Activated CD4-positive, CD25-positive, alpha-beta regulatory T cell treated with anti-CD3 and anti-CD28 coated beads, Interleukin-2, amount 50 U/mL, for 72 hours (primary cell): Measurements from ENCODE around the gene KCNIP2.

Source experiments
- DNase-seq: peaks from one replicate; pipeline ENCODE4 v3.0.0; 2021

The KCNIP2 gene

GRCh38 chr10:101850749-101851148 is 7.1 kb upstream of the KCNIP2 start:
- DNase-seq: no peak

- DNase-seq: no peak
Observed at GRCh38 chr10:101848894-101849351, 5.3 kb upstream of the KCNIP2 start.

- no peak for DNase-seq
Observed at GRCh38 chr10:101848408-101848807, 4.8 kb upstream of the KCNIP2 start.

DNA sequence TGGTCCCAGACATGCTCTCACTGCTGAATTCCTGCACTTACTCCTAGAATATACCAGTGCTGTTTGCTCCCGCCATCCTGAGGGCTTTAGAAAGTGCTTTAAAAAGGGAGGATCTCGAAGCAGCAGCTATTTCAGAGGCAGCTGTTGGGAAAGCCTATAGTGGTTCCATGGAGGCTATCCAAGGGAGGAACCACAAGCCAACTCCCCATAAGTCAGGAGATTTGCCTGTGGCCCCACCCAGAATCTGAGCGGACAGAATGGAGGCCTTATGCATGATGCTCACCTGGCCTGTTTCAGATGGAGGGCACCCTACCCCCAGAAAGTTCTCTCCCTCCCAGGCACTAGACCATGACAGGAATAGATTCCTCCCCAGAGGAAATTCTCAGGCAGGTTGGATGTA is 2.3 kb upstream of the KCNIP2 start:
- no peak for DNase-seq

DNA sequence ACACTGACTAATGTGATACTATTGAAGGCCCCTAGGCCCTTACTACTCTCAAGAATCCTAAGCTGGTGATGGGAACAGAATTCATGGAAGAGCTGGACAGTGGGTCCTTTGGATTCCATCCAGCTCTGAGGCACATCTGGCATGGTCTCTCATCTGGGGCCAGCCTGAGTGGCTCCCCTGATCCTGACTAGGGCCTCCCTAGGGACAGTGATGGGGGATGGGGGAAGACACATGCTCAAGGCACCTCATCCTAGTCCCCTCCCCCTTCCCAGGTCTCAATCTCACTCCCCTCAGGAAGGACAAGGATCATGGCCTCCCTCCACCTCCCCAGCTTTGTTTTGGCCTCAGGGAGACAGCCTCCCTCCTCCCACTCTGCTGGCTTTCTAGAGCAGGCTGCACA is 1.8 kb downstream of the KCNIP2 start:
- DNase-seq: no peak

DNA sequence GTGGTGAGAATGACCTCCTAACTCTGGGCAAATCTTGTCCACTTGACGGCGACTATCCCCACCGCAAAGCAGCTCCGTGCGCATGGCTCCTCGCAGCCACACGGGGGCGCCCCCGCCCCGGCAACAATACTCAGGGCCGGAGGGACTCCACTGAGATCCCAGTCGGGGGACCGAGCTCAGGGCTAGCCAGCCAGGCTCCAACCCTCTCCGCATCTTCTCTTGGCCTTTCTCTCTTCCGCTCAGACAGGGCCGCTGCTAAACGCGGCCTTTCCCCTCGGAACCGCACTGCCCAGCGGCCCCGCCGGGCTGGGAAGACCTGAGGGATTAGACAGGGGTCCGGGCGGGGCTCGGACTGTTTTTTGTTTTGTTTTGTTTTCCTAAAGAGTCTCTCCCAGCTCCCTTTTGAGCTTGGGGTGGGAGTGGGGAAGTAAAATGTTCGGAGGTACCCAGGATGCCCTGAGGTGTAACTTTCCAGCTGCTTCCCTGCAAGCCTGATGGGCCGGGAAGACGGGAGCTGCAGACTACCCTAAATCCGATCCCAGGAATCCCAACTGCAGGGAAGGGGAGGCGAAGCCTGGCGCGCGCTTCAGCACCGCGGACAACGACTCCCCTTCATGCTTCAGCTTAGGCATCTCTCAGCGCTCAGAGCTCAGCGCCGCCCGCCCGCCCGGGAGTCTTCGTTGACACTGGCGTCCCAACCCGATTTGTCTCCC is 2.7 kb downstream of the KCNIP2 start:
- DNase-seq: peak; percentile 83

GRCh38 chr10:101840102-101840684 is 3.4 kb downstream of the KCNIP2 start:
- no peak for DNase-seq

DNA sequence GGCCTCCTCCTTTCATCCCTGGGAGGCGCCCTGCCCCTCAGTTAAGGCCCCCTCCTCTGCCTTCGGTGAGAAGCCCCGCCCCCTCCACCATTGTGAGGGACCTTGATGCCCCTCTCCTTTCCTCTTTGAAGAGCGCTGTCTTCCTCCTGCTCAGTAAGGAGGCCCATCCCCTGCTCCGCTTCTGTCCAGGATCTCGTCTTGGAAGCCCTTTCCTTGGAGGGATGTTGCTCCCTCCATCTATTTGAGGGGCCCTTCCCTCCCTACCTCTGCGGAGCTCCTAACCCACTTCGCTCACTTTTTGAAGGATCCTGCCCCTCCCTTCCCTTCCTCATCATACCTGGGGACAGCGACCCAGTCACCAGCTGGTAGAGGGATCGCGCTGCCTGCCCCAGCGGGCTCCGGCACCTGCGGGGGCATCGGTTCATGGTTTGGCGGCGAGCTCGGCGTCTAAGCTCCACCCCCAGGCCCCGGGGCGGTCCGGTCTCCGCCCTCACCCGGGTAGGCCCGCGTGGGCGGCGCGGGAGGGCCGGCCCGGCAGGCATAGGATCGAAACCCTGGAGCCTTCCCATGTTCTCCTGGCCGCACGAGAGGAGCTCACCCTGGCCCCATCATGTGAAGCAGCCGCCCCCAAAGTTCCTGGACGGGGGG is 4.1 kb downstream of the KCNIP2 start:
- DNase-seq: peak; percentile 75

GRCh38 chr10:101839002-101839401 is 4.6 kb downstream of the KCNIP2 start:
- DNase-seq: no peak

DNA sequence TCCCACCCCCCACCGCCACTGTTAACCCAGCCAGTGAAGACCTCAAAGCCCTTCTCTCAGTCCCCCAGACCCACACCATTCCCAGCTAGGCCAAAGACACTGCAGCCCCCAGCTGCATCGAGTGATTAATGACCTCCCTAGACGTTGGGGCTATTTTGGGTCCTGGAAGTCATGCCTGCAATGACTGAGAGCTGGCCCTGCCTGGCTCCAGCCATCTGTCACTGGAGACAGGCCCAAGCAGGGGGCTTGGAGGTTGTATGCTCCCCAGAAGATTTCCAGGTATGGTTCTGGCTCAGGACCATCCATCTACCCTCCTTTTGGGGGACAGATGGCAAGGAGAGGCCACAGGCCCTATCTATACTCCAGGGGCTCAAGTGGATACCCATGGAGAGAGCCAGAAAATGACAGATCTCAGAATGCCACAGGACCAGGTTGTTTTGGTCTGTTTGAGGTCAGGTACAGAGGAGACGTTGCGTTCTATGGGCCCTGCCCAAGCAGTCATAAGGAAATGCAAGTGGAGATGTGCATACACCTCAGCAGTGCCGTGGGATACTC is 5.1 kb downstream of the KCNIP2 start:
- no peak for DNase-seq

DNA sequence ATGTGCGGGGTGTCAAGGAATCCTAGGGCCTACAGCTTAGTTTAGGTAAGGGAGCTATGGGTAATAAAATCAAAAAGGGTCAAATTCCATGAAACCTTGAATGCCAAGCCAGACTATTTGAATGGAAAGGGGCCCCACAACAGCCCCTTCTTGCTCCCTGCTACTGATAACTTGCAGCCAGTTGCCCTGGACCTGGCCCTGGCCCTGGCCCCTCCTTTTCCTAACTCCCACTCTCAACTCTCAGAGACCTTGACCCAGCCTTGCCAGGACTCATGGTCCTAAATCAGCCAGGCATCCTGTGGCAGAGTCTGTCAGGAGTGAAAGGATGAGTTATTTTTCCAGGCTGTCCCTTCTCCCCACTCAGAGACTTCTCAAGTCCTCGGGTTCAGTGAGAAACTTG is 5.9 kb downstream of the KCNIP2 start:
- DNase-seq: no peak

DNA sequence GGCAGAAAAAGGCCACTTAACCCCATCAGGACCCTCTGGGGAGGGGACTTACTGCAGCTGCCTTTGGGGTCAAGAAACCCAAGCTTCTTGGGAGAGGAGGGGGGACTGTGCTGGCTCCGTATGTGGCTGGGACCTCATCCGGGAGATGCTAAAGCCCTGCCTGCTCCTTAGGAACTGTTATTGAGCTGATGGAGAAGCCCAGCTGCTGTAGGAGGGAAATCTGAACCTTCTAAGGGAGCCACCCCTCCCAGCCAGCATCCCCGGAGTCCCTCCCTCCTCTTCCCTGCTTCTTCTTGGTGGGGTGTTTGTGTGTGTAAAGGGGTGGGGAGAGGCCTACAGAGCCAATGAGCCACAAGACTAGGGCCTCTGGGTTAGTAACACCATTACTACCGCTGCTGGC is 8.2 kb downstream of the KCNIP2 start:
- DNase-seq: no peak

DNA sequence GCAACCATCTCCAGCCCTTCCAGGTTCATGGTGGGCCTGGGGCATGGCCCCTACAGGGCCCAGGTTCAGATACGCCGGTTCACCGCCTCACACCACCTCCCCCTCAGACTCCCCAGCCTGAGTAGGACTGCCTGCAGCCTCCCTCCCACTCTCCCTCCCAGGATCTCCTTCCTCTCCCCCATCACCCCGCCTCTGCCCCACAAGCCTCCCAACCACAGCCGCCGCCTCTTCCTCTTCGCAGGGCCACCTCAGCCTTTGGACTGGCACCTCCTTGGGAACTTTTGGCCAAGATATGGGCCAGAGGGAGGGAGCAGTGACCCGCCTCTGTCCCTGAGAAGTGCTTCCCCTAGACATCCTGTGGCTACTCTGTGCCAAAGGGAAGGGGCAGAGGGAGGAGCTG is 9.3 kb downstream of the KCNIP2 start:
- no peak for DNase-seq

- DNase-seq: no peak
Observed at GRCh38 chr10:101833466-101833865, 10.1 kb downstream of the KCNIP2 start.

- no peak for DNase-seq
Observed at GRCh38 chr10:101832325-101832771, 11.3 kb downstream of the KCNIP2 start.

DNA sequence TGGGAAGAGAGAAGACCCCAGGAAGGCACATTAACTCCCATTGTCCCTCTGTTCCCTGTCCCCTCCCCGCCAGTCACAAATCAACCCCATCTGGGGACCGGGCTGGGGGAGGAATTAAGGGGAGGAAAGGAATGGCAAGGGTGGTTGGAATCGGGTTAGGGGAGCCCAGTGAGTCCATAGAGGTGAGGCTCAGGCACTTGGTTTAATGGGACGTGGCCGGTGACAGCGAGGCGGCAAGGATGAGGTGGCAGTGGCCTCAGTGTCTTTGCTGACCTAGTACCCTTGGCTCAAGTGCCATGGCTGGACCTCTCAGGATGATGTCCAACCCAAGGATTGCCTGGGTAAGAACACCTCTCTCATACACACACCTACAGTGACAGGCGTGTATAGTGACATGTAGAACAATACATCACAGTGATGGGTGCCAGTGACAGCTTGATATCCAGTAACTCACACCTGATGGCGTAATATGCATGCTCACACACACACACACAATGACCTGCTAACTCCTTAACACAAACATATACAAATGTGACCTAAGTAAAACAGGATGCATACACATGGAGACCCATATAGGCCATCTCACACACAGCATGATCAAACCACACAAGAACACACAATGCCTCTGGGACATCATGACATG is 12.3 kb downstream of the KCNIP2 start:
- DNase-seq: no peak

GRCh38 chr10:101830322-101831168 is 13.1 kb downstream of the KCNIP2 start:
- peak; percentile 87 for DNase-seq

- peak; percentile 59 for DNase-seq
Observed at GRCh38 chr10:101829561-101830315, 13.9 kb downstream of the KCNIP2 start.

GRCh38 chr10:101828766-101829551 is 14.6 kb downstream of the KCNIP2 start:
- DNase-seq: no peak

- DNase-seq: no peak
Observed at GRCh38 chr10:101827919-101828600, 15.5 kb downstream of the KCNIP2 start.
